Smooth muscle cell (in vitro differentiated cells): Measurements from ENCODE around the gene MUC20. TPM values are rescaled to one million over a fixed set of nuclear protein-coding genes. Genes with fewer than 3 reads are reported as not detected.

Experiments
- DNase-seq: peaks from one replicate; lab custom pipeline; 2025; ENCODE audit not compliant: unreplicated experiment; lab: John Stamatoyannopoulos, UW
- H2AFZ ChIP-seq: fragments of 200-600 bp; sonication (generic); 2 replicates; pipeline ENCODE4 v1.6.0; 2016; ENCODE audit warnings: antibody characterized with exemption, low read depth, mild to moderate bottlenecking
- H3F3A ChIP-seq: fragments of 200-600 bp; sonication (generic); 2 replicates; pipeline ENCODE4 v1.6.0; 2017; ENCODE audit warnings: antibody characterized with exemption, low read depth
- H3K27ac ChIP-seq: fragments of 200-600 bp; sonication (generic); 2 replicates; pipeline ENCODE4 v1.5.1; 2016; ENCODE audit warnings: low read depth, mild to moderate bottlenecking
- H3K27me3 ChIP-seq: fragments of 200-600 bp; sonication (generic); 2 replicates; pipeline ENCODE4 v1.6.1; 2016; ENCODE audit warnings: low read depth, mild to moderate bottlenecking
- H3K36me3 ChIP-seq: fragments of 200-600 bp; sonication (generic); 2 replicates; pipeline ENCODE4 v1.5.1; 2016; ENCODE audit warnings: low read depth
- H3K4me1 ChIP-seq: fragments of 200-600 bp; sonication (generic); 2 replicates; pipeline ENCODE4 v1.5.1; 2016; ENCODE audit warnings: low read depth
- H3K4me2 ChIP-seq: fragments of 200-600 bp; sonication (generic); 2 replicates; pipeline ENCODE4 v1.6.0; 2016; ENCODE audit warnings: mild to moderate bottlenecking
- H3K4me3 ChIP-seq: fragments of 200-600 bp; sonication (generic); 2 replicates; pipeline ENCODE4 v1.5.1; 2016; ENCODE audit warnings: mild to moderate bottlenecking
- H3K79me2 ChIP-seq: fragments of 200-600 bp; sonication (generic); 2 replicates; pipeline ENCODE4 v1.6.0; 2016; ENCODE audit warnings: low read depth, mild to moderate bottlenecking
- H3K9ac ChIP-seq: fragments of 200-600 bp; sonication (generic); 2 replicates; pipeline ENCODE4 v1.6.0; 2016; ENCODE audit warnings: low read depth
- H3K9me3 ChIP-seq: fragments of 200-600 bp; sonication (generic); replicated peaks from 2 replicates; pipeline ENCODE4 v1.5.1; 2016; ENCODE audit warnings: low read depth
- H4K20me1 ChIP-seq: fragments of 200-600 bp; sonication (generic); 2 replicates; pipeline ENCODE4 v1.6.0; 2016; ENCODE audit warnings: low read depth
- CTCF ChIP-seq: fragments of 200-600 bp; sonication (generic); IDR thresholded peaks from 2 replicates; pipeline ENCODE4 v1.5.1; 2017; ENCODE audit warnings: borderline replicate concordance, mild to moderate bottlenecking, antibody characterized with exemption; ENCODE audit not compliant: insufficient read depth, poor library complexity, severe bottlenecking
- WGBS: methylation state at CpG from one replicate; pipeline ENCODE4 v1.1.7; 2016; ENCODE audit warnings: low lambda C conversion rate; 5-methylcytosine and 5-hydroxymethylcytosine counted together
- polyA plus RNA-seq: library from polyadenylated mRNA; unstranded; fragments of >200 nt; fragmentation: Nextera tagmentation; extraction: Ambion mirVana; gene quantifications from 2 replicates; pipeline ENCODE4 v1.2.1, GENCODE V29; 2016
- total RNA-seq: library from RNA; depleted of rRNA; stranded (reverse); fragments of >200 nt; gene quantifications from 2 replicates; pipeline ENCODE4 v1.2.3, GENCODE V29; 2014

The MUC20 gene
- total and polyA plus RNA-seq, 2 experiments from 2014 or later, result 2.5 to 5.9 TPM

GRCh38 chr3:195753581-195753980 is 32.8 kb downstream of the MUC20 start:
- Histone ChIP-seq H3K4me1 (no peaks in the 10 kb centered on the region), H3K27me3 (peaks cover 4% of the 10 kb centered on the region), H3K9me3 (no peaks in the 10 kb centered on the region), H3K36me3 (no peaks in the 10 kb centered on the region), H3K9ac (no peak overlapping the region), H3K79me2 (no peaks in the 10 kb centered on the region), H3K4me3 (no peak overlapping the region), H3F3A (no peaks in the 10 kb centered on the region), H4K20me1 (no peaks in the 10 kb centered on the region), H3K4me2 (no peak overlapping the region), H3K27ac (no peak overlapping the region), H2AFZ (no peak overlapping the region)
- DNase-seq, result no peak
- 83% methylated on average over 12 of the region's 14 CpGs for WGBS
- no peak for TF ChIP-seq CTCF

GRCh38 chr3:195754141-195754540 is 33.4 kb downstream of the MUC20 start:
- Histone ChIP-seq H3K27ac (no peak overlapping the region), H3F3A (no peaks in the 10 kb centered on the region), H3K79me2 (no peaks in the 10 kb centered on the region), H3K4me3 (no peak overlapping the region), H3K9ac (no peak overlapping the region), H3K4me1 (no peaks in the 10 kb centered on the region), H3K4me2 (no peak overlapping the region), H3K9me3 (no peaks in the 10 kb centered on the region), H3K36me3 (no peaks in the 10 kb centered on the region), H2AFZ (no peak overlapping the region), H3K27me3 (no peaks in the 10 kb centered on the region), H4K20me1 (no peaks in the 10 kb centered on the region)
- no peak for DNase-seq
- TF ChIP-seq CTCF, result no peak
- WGBS, result 95% methylated on average over 19 of the region's 19 CpGs

GRCh38 chr3:195754906-195755305 is 34.1 kb downstream of the MUC20 start:
- no peak for DNase-seq
- H3K4me2 ChIP-seq, result no peak overlapping the region
- H3K27ac ChIP-seq, result no peak overlapping the region
- no peaks in the 10 kb centered on the region for H3K9me3 ChIP-seq
- no peak overlapping the region for H3K4me3 ChIP-seq
- H2AFZ ChIP-seq, result no peak overlapping the region
- H3K27me3 ChIP-seq, result no peaks in the 10 kb centered on the region
- H4K20me1 ChIP-seq, result no peaks in the 10 kb centered on the region
- H3K79me2 ChIP-seq, result no peaks in the 10 kb centered on the region
- H3K9ac ChIP-seq, result no peak overlapping the region
- H3K36me3 ChIP-seq, result no peaks in the 10 kb centered on the region
- no peaks in the 10 kb centered on the region for H3K4me1 ChIP-seq
- no peak for TF ChIP-seq CTCF
- 95% methylated on average over 7 of the region's 7 CpGs for WGBS
- no peaks in the 10 kb centered on the region for H3F3A ChIP-seq

- Histone ChIP-seq H3K36me3 (no peaks in the 10 kb centered on the region), H3K4me2 (no peak overlapping the region), H3K27ac (no peak overlapping the region), H4K20me1 (no peaks in the 10 kb centered on the region), H3K79me2 (no peaks in the 10 kb centered on the region), H3K9me3 (no peaks in the 10 kb centered on the region), H3K4me3 (no peak overlapping the region), H3K27me3 (no peaks in the 10 kb centered on the region), H3K9ac (no peak overlapping the region), H2AFZ (no peak overlapping the region), H3K4me1 (no peaks in the 10 kb centered on the region), H3F3A (no peaks in the 10 kb centered on the region)
- DNase-seq, result no peak
- 89% methylated on average over 7 of the region's 7 CpGs for WGBS
- TF ChIP-seq CTCF, result no peak
Observed at GRCh38 chr3:195755391-195755790, 34.6 kb downstream of the MUC20 start.
